Measurements from ENCODE around the gene ZRANB1. TPM values are rescaled to one million over a fixed set of nuclear protein-coding genes. Genes with fewer than 3 reads are reported as not detected.

The ZRANB1 gene
- total RNA-seq, 1 donor from 2014 or later, result 13.2 TPM

DNA sequence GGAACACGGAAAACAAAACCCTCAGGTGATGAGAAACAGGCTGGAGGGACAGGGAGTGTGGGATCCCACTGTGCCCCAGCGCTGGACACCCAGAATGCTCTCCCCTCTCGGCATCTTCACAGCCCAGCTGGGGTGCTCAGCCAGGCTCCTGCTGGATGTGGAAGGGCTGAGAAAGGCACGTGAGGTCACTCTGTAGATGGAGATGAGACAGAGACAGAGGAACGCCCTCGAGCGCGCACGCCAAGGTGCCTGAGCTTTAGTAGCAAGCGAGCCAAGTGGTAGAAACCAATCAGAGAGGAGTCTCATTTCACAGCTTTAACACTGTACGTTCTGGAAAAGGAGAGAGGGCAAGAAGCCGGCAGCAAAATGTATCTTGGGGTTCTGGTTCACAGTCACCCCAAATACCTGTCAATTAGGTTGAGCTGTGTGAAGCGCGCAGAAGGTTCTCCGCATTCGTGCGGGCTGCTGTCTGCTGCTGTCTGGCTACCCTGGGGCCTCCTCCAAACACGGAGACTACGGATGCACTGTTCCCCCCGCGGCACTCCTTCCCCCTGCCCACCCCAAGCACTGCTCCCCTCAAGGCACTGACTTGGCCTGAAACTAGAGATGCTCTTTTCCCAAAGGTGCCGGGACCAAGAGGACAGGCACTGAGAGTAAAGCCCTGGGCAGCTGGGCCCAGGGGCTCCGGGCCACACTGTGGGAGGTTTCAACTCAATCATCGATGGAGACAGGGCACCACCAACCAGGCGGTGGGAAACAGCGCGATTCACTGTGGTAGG lies 91.4 kb downstream of the ZRANB1 start:
- intact Hi-C loops (cut with micrococcal nuclease), result no loop called here

GRCh38 chr10:125034675-125035074 lies 92.8 kb downstream of the ZRANB1 start:
- intact Hi-C loops (cut with micrococcal nuclease), result no loop called here

- intact Hi-C loops (cut with micrococcal nuclease), result no loop called here
These were observed 93.2 kb downstream of the ZRANB1 start for GRCh38 chr10:125035136-125035535.

- intact Hi-C loops (cut with micrococcal nuclease), result no loop called here
These were observed 93.8 kb downstream of the ZRANB1 start for GRCh38 chr10:125035588-125036295.

- intact Hi-C loops (cut with micrococcal nuclease), result no loop called here
These were observed 95.4 kb downstream of the ZRANB1 start for GRCh38 chr10:125037145-125037877.

Other genes with a start within 250 kb of the ZRANB1 start
- 24.1 and 25.7 TPM in 2 replicates for gene FAM53B, start 197.7 kb upstream of the ZRANB1 start, total RNA-seq
- gene EEF1AKMT2, start 150.2 kb upstream of the ZRANB1 start, total RNA-seq, result 21.4 and 23.7 TPM in 2 replicates
- gene ABRAXAS2, start 140.3 kb upstream of the ZRANB1 start, total RNA-seq, result 15.8 and 16.0 TPM in 2 replicates
- 0.23 TPM in 2 replicates for gene CTBP2, start 218.4 kb downstream of the ZRANB1 start, total RNA-seq

All from T-helper 2 cell treated with Interferon-gamma antibody and Interleukin-4, amounts not matched to agents 100 ng/mL and 5 ng/mL, for 36 hours (primary cell).